ENCODE data around the gene TREML2.

The TREML2 gene

GRCh38 chr6:41209547-41210320 is 8.8 kb upstream of the TREML2 start:
- no peaks in the 10 kb centered on the region for H3K9me2 ChIP-seq (replicated peaks; ENCODE audit: insufficient read depth, low read length)
- H3K27me3 ChIP-seq (replicated peaks; ENCODE audit: insufficient read depth, low read length) = no peaks in the 10 kb centered on the region
- H3K4me2 ChIP-seq (ENCODE audit: low read depth, low read length) = no peak overlapping the region
- TF ChIP-seq EZH2 (optimal IDR thresholded peaks at IDR 0.05; ENCODE audit: low read depth, low read length) = no peak
- TF ChIP-seq CTCF (IDR thresholded peaks at IDR 0.05; ENCODE audit: low read length) = no peak
- TF ChIP-seq EZH2phosphoT487 (IDR thresholded peaks at IDR 0.05; ENCODE audit: low read length) = no peak
- no peaks in the 10 kb centered on the region for H3K4me1 ChIP-seq (ENCODE audit: low read length)
- H3K79me2 ChIP-seq (ENCODE audit: low read length) = no peaks in the 10 kb centered on the region
- H2AFZ ChIP-seq (ENCODE audit: low read length) = no peak overlapping the region
- no peaks in the 10 kb centered on the region for H3K9me3 ChIP-seq (replicated peaks; ENCODE audit: insufficient read depth, low read length)
- no peak overlapping the region for H3K9ac ChIP-seq (ENCODE audit: low read length)
- H3K4me3 ChIP-seq (ENCODE audit: low read length) = no peak overlapping the region
- H3K36me3 ChIP-seq (replicated peaks; ENCODE audit: insufficient read depth, low read length) = no peaks in the 10 kb centered on the region
- no peaks in the 10 kb centered on the region for H3F3A ChIP-seq (ENCODE audit: insufficient read depth, low read length)
- no peak overlapping the region for H3K27ac ChIP-seq (ENCODE audit: low read length)
- H4K20me1 ChIP-seq (ENCODE audit: insufficient read depth, low read length) = no peaks in the 10 kb centered on the region
- no peak for DNase-seq

GRCh38 chr6:41208439-41209106 is 7.6 kb upstream of the TREML2 start:
- no peaks in the 10 kb centered on the region for H4K20me1 ChIP-seq (ENCODE audit: insufficient read depth, low read length)
- H3K36me3 ChIP-seq (replicated peaks; ENCODE audit: insufficient read depth, low read length) = no peaks in the 10 kb centered on the region
- no peaks in the 10 kb centered on the region for H3K9me2 ChIP-seq (replicated peaks; ENCODE audit: insufficient read depth, low read length)
- H3K4me1 ChIP-seq (ENCODE audit: low read length) = no peaks in the 10 kb centered on the region
- TF ChIP-seq EZH2 (optimal IDR thresholded peaks at IDR 0.05; ENCODE audit: low read depth, low read length) (no peak), EZH2phosphoT487 (IDR thresholded peaks at IDR 0.05; ENCODE audit: low read length) (no peak), CTCF (IDR thresholded peaks at IDR 0.05; ENCODE audit: low read length) (no peak)
- H3K9ac ChIP-seq (ENCODE audit: low read length) = no peak overlapping the region
- no peaks in the 10 kb centered on the region for H3K79me2 ChIP-seq (ENCODE audit: low read length)
- peak overlapping the region; percentile 29; the same call in 1 of the 2 replicates for H3K4me2 ChIP-seq (ENCODE audit: low read depth, low read length)
- H3K27ac ChIP-seq (ENCODE audit: low read length) = no peak overlapping the region
- no peak for DNase-seq
- H3K27me3 ChIP-seq (replicated peaks; ENCODE audit: insufficient read depth, low read length) = no peaks in the 10 kb centered on the region
- no peaks in the 10 kb centered on the region for H3F3A ChIP-seq (ENCODE audit: insufficient read depth, low read length)
- no peak overlapping the region for H3K4me3 ChIP-seq (ENCODE audit: low read length)
- no peak overlapping the region for H2AFZ ChIP-seq (ENCODE audit: low read length)
- H3K9me3 ChIP-seq (replicated peaks; ENCODE audit: insufficient read depth, low read length) = no peaks in the 10 kb centered on the region

GRCh38 chr6:41204156-41204555 is 3.2 kb upstream of the TREML2 start:
- no peak for DNase-seq
- H3K9me3 ChIP-seq (replicated peaks; ENCODE audit: insufficient read depth, low read length) = no peaks in the 10 kb centered on the region
- no peak overlapping the region for H3K4me2 ChIP-seq (ENCODE audit: low read depth, low read length)
- H3K36me3 ChIP-seq (replicated peaks; ENCODE audit: insufficient read depth, low read length) = no peaks in the 10 kb centered on the region
- no peaks in the 10 kb centered on the region for H3K9me2 ChIP-seq (replicated peaks; ENCODE audit: insufficient read depth, low read length)
- H3K9ac ChIP-seq (ENCODE audit: low read length) = no peak overlapping the region
- no peak overlapping the region for H2AFZ ChIP-seq (ENCODE audit: low read length)
- no peak overlapping the region for H3K4me3 ChIP-seq (ENCODE audit: low read length)
- no peaks in the 10 kb centered on the region for H3K79me2 ChIP-seq (ENCODE audit: low read length)
- H3K27ac ChIP-seq (ENCODE audit: low read length) = no peak overlapping the region
- TF ChIP-seq EZH2phosphoT487 (IDR thresholded peaks at IDR 0.05; ENCODE audit: low read length) (no peak), EZH2 (optimal IDR thresholded peaks at IDR 0.05; ENCODE audit: low read depth, low read length) (no peak), CTCF (IDR thresholded peaks at IDR 0.05; ENCODE audit: low read length) (no peak)
- peaks cover 30% of the 10 kb centered on the region for H3K4me1 ChIP-seq (ENCODE audit: low read length)
- no peaks in the 10 kb centered on the region for H4K20me1 ChIP-seq (ENCODE audit: insufficient read depth, low read length)
- no peaks in the 10 kb centered on the region for H3K27me3 ChIP-seq (replicated peaks; ENCODE audit: insufficient read depth, low read length)
- H3F3A ChIP-seq (ENCODE audit: insufficient read depth, low read length) = peaks cover 23% of the 10 kb centered on the region

Data from MM.1S (cell line).